NCI-H2171 (cell line): ENCODE data around the gene P2RY2.

Experiments used
- DNase-seq: peaks from one replicate; lab custom pipeline; 2025; lab: John Stamatoyannopoulos, UW

The P2RY2 gene

DNA sequence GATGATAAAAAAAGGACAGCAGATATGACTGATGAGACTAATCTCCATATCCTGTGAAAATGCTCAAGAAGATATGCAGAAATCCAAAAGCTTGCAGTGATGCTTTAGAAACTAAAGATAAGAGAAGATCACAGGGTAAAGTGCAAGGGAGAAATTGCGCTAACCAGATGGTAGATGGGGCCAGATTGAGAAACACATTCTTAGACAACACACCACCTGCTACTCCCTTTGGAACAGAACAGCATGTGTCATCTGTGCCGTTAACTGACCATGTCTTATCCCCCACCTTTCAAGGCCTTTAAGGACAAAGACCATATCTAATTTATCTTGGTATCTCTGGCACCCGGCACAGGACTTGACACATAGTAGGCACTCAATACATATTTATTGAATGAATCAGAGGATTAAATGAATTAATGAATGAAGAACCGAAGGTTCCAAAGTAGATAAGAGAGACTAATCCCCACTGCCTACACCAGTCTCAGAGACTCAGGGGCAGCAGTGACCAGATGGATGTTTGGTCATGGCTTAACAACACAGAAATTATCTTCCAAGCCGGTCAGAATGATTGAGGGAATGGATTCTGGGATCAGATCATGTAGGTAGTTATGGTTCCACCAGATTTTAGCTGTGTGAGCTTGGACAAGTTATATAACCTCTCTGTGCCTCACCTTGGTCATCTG lies 12.3 kb upstream of the P2RY2 start:
- no peak for DNase-seq

DNA sequence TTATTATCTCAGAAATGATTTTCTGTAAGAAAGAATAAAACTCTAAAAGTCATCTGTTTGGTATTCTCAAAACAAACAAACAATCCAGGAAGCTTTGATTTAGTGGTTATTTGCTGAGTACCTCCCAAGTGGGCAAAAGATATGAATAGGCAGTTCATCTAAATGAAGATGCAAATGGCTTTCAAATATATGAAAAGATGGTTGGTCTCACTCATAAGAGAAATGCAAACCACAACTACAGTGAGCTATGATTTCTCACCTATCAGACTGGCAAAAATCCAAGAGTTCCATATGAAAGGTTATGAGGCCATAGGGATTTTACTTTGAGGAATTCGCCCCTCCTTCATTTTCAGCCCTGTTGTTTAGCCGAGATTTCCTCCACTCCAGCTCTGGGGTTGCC lies 11.3 kb upstream of the P2RY2 start:
- DNase-seq, result peak; percentile 41

DNA sequence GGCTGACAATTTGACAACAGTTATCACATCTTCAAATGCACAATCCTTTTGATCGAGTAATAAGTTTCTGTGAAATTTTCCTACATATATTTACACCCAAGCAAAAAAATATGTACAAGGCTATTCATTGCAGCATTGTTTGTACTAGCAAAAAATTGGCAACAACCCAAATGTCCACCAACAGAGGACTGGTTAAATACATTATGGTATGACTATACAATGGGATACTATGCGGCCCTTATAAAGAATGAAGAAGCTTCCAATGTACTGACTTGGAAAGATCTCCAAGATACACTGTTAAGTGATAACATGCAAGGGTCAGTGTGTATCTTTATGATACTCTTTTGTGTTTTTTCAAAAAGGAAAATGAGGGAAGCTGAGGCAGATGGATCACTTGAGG lies 8.2 kb upstream of the P2RY2 start:
- DNase-seq, result no peak

- DNase-seq, result no peak
Measured at GRCh38 chr11:73210916-73211667, 7.0 kb upstream of the P2RY2 start.

GRCh38 chr11:73213196-73214143 lies 4.6 kb upstream of the P2RY2 start:
- no peak for DNase-seq

- DNase-seq, result no peak
Measured at GRCh38 chr11:73215191-73216134, 2.6 kb upstream of the P2RY2 start.

- no peak for DNase-seq
Measured at GRCh38 chr11:73216465-73216864, 1.6 kb upstream of the P2RY2 start.

DNA sequence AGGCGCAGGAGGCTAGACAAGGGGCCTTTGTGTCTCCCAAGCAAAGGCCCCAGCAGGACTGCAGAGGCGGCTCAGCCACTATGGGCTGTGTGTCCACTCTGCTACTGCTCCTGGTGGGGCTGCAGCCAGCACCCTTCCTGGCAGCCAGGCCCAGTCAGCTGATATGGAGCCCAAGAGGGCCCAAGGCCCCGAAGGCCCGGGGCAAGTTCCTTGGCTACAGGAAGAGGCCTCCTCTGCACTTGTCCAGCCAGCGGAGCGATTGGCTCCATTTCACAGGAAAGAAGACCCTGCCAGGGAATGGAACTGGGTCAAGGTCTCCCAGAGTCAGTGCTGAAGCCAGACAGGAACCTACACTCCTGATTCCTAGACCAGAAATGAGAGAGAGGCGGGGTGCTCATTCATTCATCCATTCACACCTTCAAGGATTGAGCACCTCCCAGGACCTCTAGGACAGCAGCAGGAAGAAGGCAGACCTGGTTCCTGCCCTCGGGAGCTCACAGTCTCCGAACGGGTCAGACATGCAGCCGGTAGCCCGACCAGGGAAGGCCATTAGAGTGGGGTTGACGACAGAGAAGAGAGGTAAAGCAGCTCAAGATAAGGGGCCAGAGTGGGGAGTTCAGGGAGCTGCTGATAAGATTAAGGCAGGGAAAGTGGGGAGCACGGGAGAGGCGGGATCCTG lies 811 bp upstream of the P2RY2 start:
- DNase-seq, result no peak

- DNase-seq, result no peak
Measured at GRCh38 chr11:73217810-73218105, 323 bp upstream of the P2RY2 start.

DNA sequence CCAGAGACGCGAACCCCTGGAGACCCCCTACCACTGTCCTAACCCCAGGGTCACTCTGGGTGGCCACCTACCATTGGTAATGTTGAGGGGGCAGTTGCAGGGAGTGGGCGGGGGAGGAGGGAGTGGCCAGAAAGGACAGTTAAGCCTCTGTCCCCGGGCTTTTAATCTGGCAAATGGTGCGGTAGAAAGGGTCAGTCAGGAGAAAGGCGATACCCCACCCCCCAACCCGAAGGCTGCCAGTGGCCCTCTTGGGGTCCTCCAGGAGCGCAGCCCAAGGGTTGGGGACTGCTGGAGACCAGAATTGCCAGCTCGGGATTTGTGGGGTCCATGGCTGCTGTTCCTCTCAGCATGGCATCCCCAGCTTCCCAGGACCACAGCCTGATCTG lies 742 bp downstream of the P2RY2 start:
- no peak for DNase-seq

GRCh38 chr11:73219396-73220285 lies 1.6 kb downstream of the P2RY2 start:
- no peak for DNase-seq

GRCh38 chr11:73221451-73221850 lies 3.4 kb downstream of the P2RY2 start:
- no peak for DNase-seq

- no peak for DNase-seq
Measured at GRCh38 chr11:73221996-73222395, 3.9 kb downstream of the P2RY2 start.

- DNase-seq, result no peak
Measured at GRCh38 chr11:73223998-73224730, 6.1 kb downstream of the P2RY2 start.

- no peak for DNase-seq
Measured at GRCh38 chr11:73225001-73225686, 7.1 kb downstream of the P2RY2 start.

DNA sequence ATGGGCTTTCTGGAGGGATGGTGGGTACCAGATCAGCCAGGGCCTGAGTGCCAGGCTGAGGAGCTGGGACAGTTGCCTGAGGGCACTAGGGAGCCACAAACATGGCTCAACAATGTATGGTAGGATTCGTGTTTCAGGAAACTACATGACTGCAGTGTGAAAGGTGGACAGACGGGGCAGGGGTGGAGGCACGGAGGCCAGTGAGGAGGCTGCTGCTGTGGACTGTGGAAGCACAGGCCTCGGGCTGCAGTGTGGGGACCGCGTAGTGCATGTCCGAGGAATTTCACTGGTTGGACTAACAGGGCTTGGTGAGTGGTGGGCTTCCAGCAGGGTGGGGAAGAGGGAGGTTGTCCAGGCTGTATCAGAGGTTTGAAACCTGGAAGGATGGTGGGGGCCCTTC lies 7.8 kb downstream of the P2RY2 start:
- no peak for DNase-seq

DNA sequence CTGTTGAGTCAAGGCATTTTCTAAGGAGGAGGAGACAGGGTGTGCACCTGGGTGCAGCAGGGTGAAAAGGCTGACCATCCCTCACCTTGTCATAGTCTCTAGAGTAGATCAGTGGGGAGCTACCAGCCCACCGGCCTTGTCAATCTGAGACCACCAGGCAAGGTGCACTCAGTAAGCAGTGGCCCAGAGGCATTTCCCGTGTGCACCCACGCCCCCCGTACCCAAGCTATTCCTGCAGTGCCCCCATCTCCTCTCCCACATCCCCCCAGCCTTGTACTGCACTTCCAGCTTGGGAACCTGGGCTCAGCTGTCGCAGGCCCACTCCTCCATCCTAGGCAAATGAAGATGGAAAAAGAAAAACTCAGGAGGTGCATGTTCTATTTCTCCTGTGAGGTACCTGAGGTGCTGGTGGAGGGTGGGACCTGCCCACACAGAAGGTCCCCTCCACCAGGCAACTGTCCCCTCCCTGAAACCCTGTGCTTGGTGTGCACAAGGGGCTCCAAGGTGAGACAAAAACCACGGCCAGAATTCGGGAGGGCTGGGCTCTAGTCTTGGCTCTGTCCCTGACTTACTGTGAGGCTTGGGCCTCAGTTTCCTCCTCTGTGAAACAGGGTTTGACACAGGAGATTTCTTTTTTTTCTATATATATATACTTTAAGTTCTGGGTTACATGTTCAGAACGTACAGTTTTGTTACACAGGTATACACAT lies 8.4 kb downstream of the P2RY2 start:
- DNase-seq, result no peak

GRCh38 chr11:73227571-73228211 lies 9.6 kb downstream of the P2RY2 start:
- DNase-seq, result no peak
